Endothelial cell of umbilical vein (primary cell): ENCODE measurements around the gene OTOGL.

Source experiments
- CTCF ChIP-seq, 2 donors: IDR thresholded peaks; 1 replicate in 1 of 2; 2 replicates in 1 of 2; pipeline ENCODE4 v1.5.1; 2011; ENCODE audit warnings: low read length in 2 of 2, mild to moderate bottlenecking in 2 of 2, moderate library complexity in 2 of 2, control low read depth in 1 of 2, inconsistent platforms in 1 of 2, low read depth in 1 of 2; ENCODE audit not compliant: insufficient read depth in 1 of 2; ENCODE audit errors: extremely low read depth in 1 of 2
- EZH2 ChIP-seq: IDR thresholded peaks from 2 replicates; pipeline ENCODE4 v1.6.1; 2012; ENCODE audit warnings: borderline replicate concordance, low read depth, mild to moderate bottlenecking, moderate library complexity, low read length, inconsistent platforms; ENCODE audit not compliant: severe bottlenecking
- FOS ChIP-seq: IDR thresholded peaks from 2 replicates; pipeline ENCODE4 v1.6.1; 2011; ENCODE audit warnings: mild to moderate bottlenecking, low read length, moderate library complexity, borderline replicate concordance; ENCODE audit not compliant: insufficient read depth
- POLR2A ChIP-seq: IDR thresholded peaks from 2 replicates; pipeline ENCODE4 v1.6.1; 2012; ENCODE audit warnings: low read depth, mild to moderate bottlenecking, control low read depth, low read length

- TF ChIP-seq CTCF (IDR thresholded peaks at IDR 0.05; ENCODE audit: extremely low read depth in 1 of 2, insufficient read depth in 1 of 2, low read depth in 1 of 2, low read length in 2 of 2) (no peak), POLR2A (no peak), EZH2 (no peak), FOS (no peak)
Measured at GRCh38 chr12:80377140-80377794, 277.9 kb downstream of the OTOGL start.
